ENCODE data around the gene AP2S1.

GRCh38 chr19:46863818-46864629, 13.4 kb upstream of the AP2S1 start:
- TF ChIP-seq POLR2AphosphoS5 (IDR thresholded peaks at IDR 0.05; ENCODE audit: low read depth), result 0 out of 2 replicates have a peak, but pooled peaks have one; percentile 27
- no peak for TF ChIP-seq CTCF (conservative IDR thresholded peaks at IDR 0.05; ENCODE audit: low read depth in 2 of 2)
- TF ChIP-seq JUNB (IDR thresholded peaks at IDR 0.05; ENCODE audit: unreplicated experiment), result no peak
- TF ChIP-seq EZH2phosphoT487 (IDR thresholded peaks at IDR 0.05; ENCODE audit: unreplicated experiment), result no peak
- no peak for TF ChIP-seq REST (IDR thresholded peaks at IDR 0.05; ENCODE audit: unreplicated experiment)
- TF ChIP-seq ZNF331 (CRISPR knock-in tag; IDR thresholded peaks at IDR 0.05; ENCODE audit: low read depth), result no peak
- no peak for TF ChIP-seq CREB1 (CRISPR knock-in tag; IDR thresholded peaks at IDR 0.05; ENCODE audit: low read depth)
- TF ChIP-seq ZNF114 (CRISPR knock-in tag; IDR thresholded peaks at IDR 0.05), result no peak
- no peak for TF ChIP-seq EZH2 (IDR thresholded peaks at IDR 0.05; ENCODE audit: low read depth, unreplicated experiment)
- no peak for TF ChIP-seq STAT1 (IDR thresholded peaks at IDR 0.05; ENCODE audit: unreplicated experiment)
- TF ChIP-seq ETS1 (IDR thresholded peaks at IDR 0.05), result no peak
- TF ChIP-seq NANOG (IDR thresholded peaks at IDR 0.05; ENCODE audit: borderline replicate concordance), result no peak
- no peak for TF ChIP-seq ZNF462 (CRISPR knock-in tag; IDR thresholded peaks at IDR 0.05)

Data from GM23338 (cell line).